ENCODE results near the gene IGFL2. TPM values are rescaled to one million over a fixed set of nuclear protein-coding genes. Genes with fewer than 3 reads are reported as not detected.
"Not testable (repeated sequence)": the region's sequence is repeated elsewhere in the genome, so short reads cannot be mapped to it uniquely, and the experiment has no call there.

The IGFL2 gene
- total RNA-seq, 1 experiment from 2014 or later = 64.7 TPM

GRCh38 chr19:46192992-46193650 lies 45.1 kb downstream of the IGFL2 start:
- Mint-ChIP-seq H3K27me3 (ENCODE audit: insufficient read depth, unreplicated experiment) (no peaks in the 10 kb centered on the region), H3K27ac (ENCODE audit: unreplicated experiment) (peak overlapping the region; percentile 87), H3K36me3 (ENCODE audit: insufficient read depth, unreplicated experiment) (no peaks in the 10 kb centered on the region), H3K9me3 (ENCODE audit: unreplicated experiment) (no peaks in the 10 kb centered on the region), H3K4me1 (ENCODE audit: low read depth, unreplicated experiment) (peaks cover 41% of the 10 kb centered on the region), H3K4me3 (ENCODE audit: unreplicated experiment) (peak overlapping the region; percentile 56)
- Histone ChIP-seq H3K4me1 (peaks cover 33% of the 10 kb centered on the region), H3K36me3 (ENCODE audit: control insufficient read depth, insufficient read depth, low read length) (no peaks in the 10 kb centered on the region), H3K9me3 (no peaks in the 10 kb centered on the region), H3K4me3 (ENCODE audit: low read depth, low read length) (no peak overlapping the region), H3K27me3 (replicated peaks; ENCODE audit: control insufficient read depth, insufficient read depth, low read length) (no peaks in the 10 kb centered on the region)
- intact Hi-C loops (cut with micrococcal nuclease; ENCODE audit: unreplicated experiment) = loop anchor here (1.0 kb wide), 3 partner anchors 10 to 72 kb away; no protein-coding TSS in a partner anchor
- TF ChIP-seq, protein P1, sequence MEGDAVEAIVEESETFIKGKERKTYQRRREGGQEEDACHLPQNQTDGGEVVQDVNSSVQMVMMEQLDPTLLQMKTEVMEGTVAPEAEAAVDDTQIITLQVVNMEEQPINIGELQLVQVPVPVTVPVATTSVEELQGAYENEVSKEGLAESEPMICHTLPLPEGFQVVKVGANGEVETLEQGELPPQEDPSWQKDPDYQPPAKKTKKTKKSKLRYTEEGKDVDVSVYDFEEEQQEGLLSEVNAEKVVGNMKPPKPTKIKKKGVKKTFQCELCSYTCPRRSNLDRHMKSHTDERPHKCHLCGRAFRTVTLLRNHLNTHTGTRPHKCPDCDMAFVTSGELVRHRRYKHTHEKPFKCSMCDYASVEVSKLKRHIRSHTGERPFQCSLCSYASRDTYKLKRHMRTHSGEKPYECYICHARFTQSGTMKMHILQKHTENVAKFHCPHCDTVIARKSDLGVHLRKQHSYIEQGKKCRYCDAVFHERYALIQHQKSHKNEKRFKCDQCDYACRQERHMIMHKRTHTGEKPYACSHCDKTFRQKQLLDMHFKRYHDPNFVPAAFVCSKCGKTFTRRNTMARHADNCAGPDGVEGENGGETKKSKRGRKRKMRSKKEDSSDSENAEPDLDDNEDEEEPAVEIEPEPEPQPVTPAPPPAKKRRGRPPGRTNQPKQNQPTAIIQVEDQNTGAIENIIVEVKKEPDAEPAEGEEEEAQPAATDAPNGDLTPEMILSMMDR (IDR thresholded peaks at IDR 0.05; ENCODE audit: insufficient read depth in 1 of 2, low read depth in 1 of 2, low read length in 1 of 2, severe bottlenecking in 1 of 2, unreplicated experiment in 1 of 2) = no peak
- POLR2A ChIA-PET = interaction anchor here (1.0 kb wide), 1 partner anchor 18 kb away, joined by 4 read pairs; no protein-coding TSS in a partner anchor
- CTCF ChIA-PET = interaction anchor here (0.6 to 1.4 kb wide), 5 partner anchors 18 to 424 kb away, joined by 3 to 6 read pairs (median 4); partner anchors contain the start of gene IGFL2
- no TSS peak for BruUV-seq (replicated peaks)
- DNase-seq = peak; percentile 83 to 85

DNA sequence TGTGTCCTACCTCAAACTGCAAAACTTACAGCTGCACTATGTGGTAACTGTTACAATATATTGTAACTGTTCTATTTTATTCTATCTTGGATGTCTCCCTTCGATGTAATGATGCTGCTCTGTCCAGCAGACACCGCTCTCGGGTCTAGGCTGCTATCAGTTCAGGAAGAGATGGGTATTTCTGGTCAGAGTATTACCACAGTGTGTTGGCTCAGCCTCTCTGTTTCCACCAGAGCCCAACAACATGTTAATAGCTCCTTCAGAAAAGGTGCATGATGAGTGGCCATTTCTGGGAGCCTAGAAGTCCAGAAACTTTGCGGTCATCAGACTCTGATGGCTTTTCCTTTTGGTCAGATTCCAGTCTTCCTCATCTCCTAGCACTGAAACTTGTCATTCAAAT lies 45.6 kb downstream of the IGFL2 start:
- POLR2A ChIA-PET = interaction anchor here (1.0 kb wide), 1 partner anchor 17 kb away, joined by 4 read pairs; no protein-coding TSS in a partner anchor
- intact Hi-C loops (cut with micrococcal nuclease; ENCODE audit: unreplicated experiment) = loop anchor here (1.0 kb wide), 3 partner anchors 10 to 72 kb away; no protein-coding TSS in a partner anchor
- no TSS peak for BruUV-seq (replicated peaks)

DNA sequence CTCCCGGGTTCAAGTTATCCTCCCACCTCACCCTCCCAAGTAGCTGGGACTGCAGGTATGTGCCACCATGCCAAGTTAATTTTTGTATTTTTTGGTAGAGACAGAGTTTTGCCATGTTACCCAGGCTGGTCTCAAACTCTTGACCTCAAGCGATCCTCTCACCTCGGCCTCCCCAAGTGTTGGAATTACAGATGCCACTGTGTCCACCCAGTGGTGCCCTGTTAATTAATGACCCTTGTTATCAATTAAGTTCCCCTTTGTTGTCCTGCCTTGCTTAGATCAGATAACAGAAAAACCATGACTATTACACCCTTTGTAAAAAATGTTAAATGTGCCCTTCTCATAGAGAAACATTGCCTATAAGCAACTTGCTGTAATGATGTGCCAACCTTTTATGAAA lies 47.1 kb downstream of the IGFL2 start:
- H3K4me3 ChIP-seq (ENCODE audit: low read depth, low read length) = no peak overlapping the region
- H3K9me3 ChIP-seq = no peaks in the 10 kb centered on the region
- no peaks in the 10 kb centered on the region for H3K27me3 Mint-ChIP-seq (ENCODE audit: insufficient read depth, unreplicated experiment)
- H3K36me3 Mint-ChIP-seq (ENCODE audit: insufficient read depth, unreplicated experiment) = no peaks in the 10 kb centered on the region
- TF ChIP-seq, protein P1 (IDR thresholded peaks at IDR 0.05; ENCODE audit: insufficient read depth in 1 of 2, low read depth in 1 of 2, low read length in 1 of 2, severe bottlenecking in 1 of 2, unreplicated experiment in 1 of 2) = no peak
- no peaks in the 10 kb centered on the region for H3K36me3 ChIP-seq (ENCODE audit: control insufficient read depth, insufficient read depth, low read length)
- intact Hi-C loops (cut with micrococcal nuclease; ENCODE audit: unreplicated experiment) = no loop called here
- no peaks in the 10 kb centered on the region for H3K27me3 ChIP-seq (replicated peaks; ENCODE audit: control insufficient read depth, insufficient read depth, low read length)
- H3K4me1 ChIP-seq = peaks cover 30% of the 10 kb centered on the region
- H3K4me3 Mint-ChIP-seq (ENCODE audit: unreplicated experiment) = no peak overlapping the region
- H3K9me3 Mint-ChIP-seq (ENCODE audit: unreplicated experiment) = no peaks in the 10 kb centered on the region
- H3K4me1 Mint-ChIP-seq (ENCODE audit: low read depth, unreplicated experiment) = peaks cover 31% of the 10 kb centered on the region
- BruUV-seq (replicated peaks) = no TSS peak
- no peak overlapping the region for H3K27ac Mint-ChIP-seq (ENCODE audit: unreplicated experiment)
- POLR2A ChIA-PET = no interaction called here
- CTCF ChIA-PET = interaction anchor here (0.7 kb wide), 1 partner anchor 74 kb away, joined by 3 read pairs; no protein-coding TSS in a partner anchor
- no peak for DNase-seq

More for the DNA sequence above, 45.6 kb downstream of the IGFL2 start:
- CTCF ChIA-PET = interaction anchor here (0.6 to 1.4 kb wide), 6 partner anchors 17 to 597 kb away, joined by 3 to 6 read pairs (median 4); partner anchors contain the start of gene IGFL2
- Mint-ChIP-seq H3K4me3 (ENCODE audit: unreplicated experiment) (no peak overlapping the region), H3K4me1 (ENCODE audit: low read depth, unreplicated experiment) (peaks cover 35% of the 10 kb centered on the region), H3K27me3 (ENCODE audit: insufficient read depth, unreplicated experiment) (no peaks in the 10 kb centered on the region), H3K36me3 (ENCODE audit: insufficient read depth, unreplicated experiment) (no peaks in the 10 kb centered on the region), H3K9me3 (ENCODE audit: unreplicated experiment) (no peaks in the 10 kb centered on the region), H3K27ac (ENCODE audit: unreplicated experiment) (peak overlapping the region; percentile 87)
- DNase-seq = no peak
- Histone ChIP-seq H3K9me3 (no peaks in the 10 kb centered on the region), H3K36me3 (ENCODE audit: control insufficient read depth, insufficient read depth, low read length) (no peaks in the 10 kb centered on the region), H3K4me1 (peaks cover 33% of the 10 kb centered on the region), H3K4me3 (ENCODE audit: low read depth, low read length) (no peak overlapping the region), H3K27me3 (replicated peaks; ENCODE audit: control insufficient read depth, insufficient read depth, low read length) (no peaks in the 10 kb centered on the region)
- TF ChIP-seq, protein P1 (IDR thresholded peaks at IDR 0.05; ENCODE audit: insufficient read depth in 1 of 2, low read depth in 1 of 2, low read length in 1 of 2, severe bottlenecking in 1 of 2, unreplicated experiment in 1 of 2) = no peak

GRCh38 chr19:46195919-46196318 lies 47.9 kb downstream of the IGFL2 start:
- not testable (repeated sequence) for H3K36me3 Mint-ChIP-seq (ENCODE audit: insufficient read depth, unreplicated experiment)

More at GRCh38 chr19:46195919-46196318, 47.9 kb downstream of the IGFL2 start:
- peaks cover 30% of the 10 kb centered on the region for H3K4me1 ChIP-seq
- H3K27me3 ChIP-seq (replicated peaks; ENCODE audit: control insufficient read depth, insufficient read depth, low read length); CTCF ChIA-PET; intact Hi-C loops (cut with micrococcal nuclease; ENCODE audit: unreplicated experiment); H3K27ac Mint-ChIP-seq (ENCODE audit: unreplicated experiment); DNase-seq; POLR2A ChIA-PET; H3K27me3 Mint-ChIP-seq (ENCODE audit: insufficient read depth, unreplicated experiment); H3K9me3 Mint-ChIP-seq (ENCODE audit: unreplicated experiment); BruUV-seq (replicated peaks); H3K9me3 ChIP-seq; H3K36me3 ChIP-seq (ENCODE audit: control insufficient read depth, insufficient read depth, low read length); H3K4me3 Mint-ChIP-seq (ENCODE audit: unreplicated experiment); H3K4me3 ChIP-seq (ENCODE audit: low read depth, low read length): not testable (repeated sequence)
- H3K4me1 Mint-ChIP-seq (ENCODE audit: low read depth, unreplicated experiment) = peaks cover 29% of the 10 kb centered on the region

Data from Caco-2 (cell line).